Limb (tissue), 2 donors: ENCODE measurements around the gene SLC2A6.

ENCODE experiments used
- DNase-seq, 2 donors: peaks; one replicate each; pipeline ENCODE4 v3.0.0-alpha.2; 2016; ENCODE audit errors: extremely low spot score in 2 of 2

Gene SLC2A6

GRCh38 chr9:133483611-133484010 lies 4.7 kb upstream of the SLC2A6 start:
- no peak for DNase-seq

GRCh38 chr9:133477992-133478850 lies 678 bp downstream of the SLC2A6 start:
- no peak for DNase-seq

- DNase-seq = no peak
Measured at GRCh38 chr9:133477461-133477860, 1.4 kb downstream of the SLC2A6 start.

GRCh38 chr9:133476941-133477340 lies 2.0 kb downstream of the SLC2A6 start:
- DNase-seq = no peak

GRCh38 chr9:133476036-133476931 lies 2.6 kb downstream of the SLC2A6 start:
- no peak for DNase-seq

GRCh38 chr9:133475292-133476012 lies 3.4 kb downstream of the SLC2A6 start:
- DNase-seq = no peak

GRCh38 chr9:133474853-133475252 lies 4.0 kb downstream of the SLC2A6 start:
- DNase-seq = no peak

- DNase-seq = no peak
Measured at GRCh38 chr9:133474215-133474614, 4.7 kb downstream of the SLC2A6 start.

GRCh38 chr9:133473743-133474142 lies 5.2 kb downstream of the SLC2A6 start:
- no peak for DNase-seq

GRCh38 chr9:133472753-133473378 lies 6.0 kb downstream of the SLC2A6 start:
- no peak for DNase-seq

- DNase-seq = no peak
Measured at GRCh38 chr9:133472277-133472645, 6.6 kb downstream of the SLC2A6 start.

- DNase-seq = no peak
Measured at GRCh38 chr9:133471551-133472276, 7.2 kb downstream of the SLC2A6 start.

- DNase-seq = no peak
Measured at GRCh38 chr9:133470988-133471387, 7.9 kb downstream of the SLC2A6 start.

GRCh38 chr9:133470427-133470924 lies 8.4 kb downstream of the SLC2A6 start:
- DNase-seq = no peak

- no peak for DNase-seq
Measured at GRCh38 chr9:133468777-133469421, 10.0 kb downstream of the SLC2A6 start.

GRCh38 chr9:133468374-133468773 lies 10.5 kb downstream of the SLC2A6 start:
- DNase-seq = no peak

GRCh38 chr9:133467101-133467500 lies 11.8 kb downstream of the SLC2A6 start:
- no peak for DNase-seq

GRCh38 chr9:133465984-133466383 lies 12.9 kb downstream of the SLC2A6 start:
- DNase-seq = no peak

- DNase-seq = no peak
Measured at GRCh38 chr9:133464638-133465037, 14.3 kb downstream of the SLC2A6 start.
